ENCODE data around the gene IFNA7.
"Not testable (repeated sequence)": the region's sequence is repeated elsewhere in the genome, so short reads cannot be mapped to it uniquely, and the experiment has no call there.

The IFNA7 gene

DNA sequence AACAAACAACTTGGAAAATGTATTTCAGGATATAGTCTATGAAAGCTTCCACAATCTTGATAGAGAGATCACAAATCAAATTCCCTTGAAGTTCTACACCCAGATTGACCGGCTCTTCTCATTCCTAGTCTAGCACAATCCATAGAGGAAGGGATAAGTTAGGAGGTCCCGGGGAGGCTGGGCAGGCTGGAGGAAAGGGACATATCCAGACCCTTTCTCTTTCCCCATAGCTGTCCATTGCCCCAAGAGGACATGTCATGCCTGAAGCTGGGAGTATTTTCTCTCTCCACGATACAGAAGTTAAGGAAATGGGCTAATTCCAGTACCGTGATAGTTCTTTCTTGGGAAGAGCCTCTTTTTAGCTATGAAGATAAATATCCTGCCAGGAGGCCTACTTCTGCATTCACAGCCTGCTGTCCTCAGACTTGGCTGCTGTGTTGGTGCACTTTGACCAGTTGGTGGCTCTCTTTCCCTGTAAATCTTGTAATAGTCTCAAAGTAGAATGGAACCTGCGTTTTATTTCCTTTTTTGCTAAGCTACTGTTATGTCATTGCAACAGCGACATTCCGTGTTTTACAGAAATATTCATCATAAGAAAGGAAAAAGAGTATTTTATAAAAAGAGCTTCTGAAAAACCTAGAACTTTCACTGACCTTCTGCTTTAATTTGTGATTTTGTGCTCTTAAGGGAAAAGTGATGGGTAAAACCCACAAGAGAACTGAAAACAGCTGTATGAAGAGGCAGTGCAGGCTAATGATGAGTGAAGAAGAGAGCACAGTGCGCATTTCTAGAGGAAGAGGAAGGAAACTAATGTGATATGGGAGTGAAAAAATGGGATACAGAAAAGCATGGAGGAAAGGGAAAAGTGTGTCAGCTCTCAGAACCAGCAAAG is 33.7 kb upstream of the IFNA7 start:
- TF ChIP-seq, protein P1, sequence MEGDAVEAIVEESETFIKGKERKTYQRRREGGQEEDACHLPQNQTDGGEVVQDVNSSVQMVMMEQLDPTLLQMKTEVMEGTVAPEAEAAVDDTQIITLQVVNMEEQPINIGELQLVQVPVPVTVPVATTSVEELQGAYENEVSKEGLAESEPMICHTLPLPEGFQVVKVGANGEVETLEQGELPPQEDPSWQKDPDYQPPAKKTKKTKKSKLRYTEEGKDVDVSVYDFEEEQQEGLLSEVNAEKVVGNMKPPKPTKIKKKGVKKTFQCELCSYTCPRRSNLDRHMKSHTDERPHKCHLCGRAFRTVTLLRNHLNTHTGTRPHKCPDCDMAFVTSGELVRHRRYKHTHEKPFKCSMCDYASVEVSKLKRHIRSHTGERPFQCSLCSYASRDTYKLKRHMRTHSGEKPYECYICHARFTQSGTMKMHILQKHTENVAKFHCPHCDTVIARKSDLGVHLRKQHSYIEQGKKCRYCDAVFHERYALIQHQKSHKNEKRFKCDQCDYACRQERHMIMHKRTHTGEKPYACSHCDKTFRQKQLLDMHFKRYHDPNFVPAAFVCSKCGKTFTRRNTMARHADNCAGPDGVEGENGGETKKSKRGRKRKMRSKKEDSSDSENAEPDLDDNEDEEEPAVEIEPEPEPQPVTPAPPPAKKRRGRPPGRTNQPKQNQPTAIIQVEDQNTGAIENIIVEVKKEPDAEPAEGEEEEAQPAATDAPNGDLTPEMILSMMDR (IDR thresholded peaks at IDR 0.05; ENCODE audit: insufficient read depth, low read length, poor library complexity, severe bottlenecking): peak; percentile 63
- DNase-seq (ENCODE audit: extremely low read depth, insufficient read length); H3K4me3 ChIP-seq (replicated peaks; ENCODE audit: low read depth, low read length); H3K36me3 ChIP-seq (ENCODE audit: control insufficient read depth, insufficient read depth, low read length); H3K27me3 ChIP-seq (replicated peaks; ENCODE audit: control insufficient read depth, insufficient read depth, low read length): not testable (repeated sequence)

- no peaks in the 10 kb centered on the region for H3K27me3 ChIP-seq (replicated peaks; ENCODE audit: control insufficient read depth, insufficient read depth, low read length)
- no peaks in the 10 kb centered on the region for H3K36me3 ChIP-seq (ENCODE audit: control insufficient read depth, insufficient read depth, low read length)
- DNase-seq (ENCODE audit: extremely low read depth, insufficient read length): no peak
- H3K4me3 ChIP-seq (replicated peaks; ENCODE audit: low read depth, low read length): no peak overlapping the region
- TF ChIP-seq, protein P1 (IDR thresholded peaks at IDR 0.05; ENCODE audit: insufficient read depth, low read length, poor library complexity, severe bottlenecking): no peak
These were observed 32.2 kb upstream of the IFNA7 start for GRCh38 chr9:21234153-21234687.

DNA sequence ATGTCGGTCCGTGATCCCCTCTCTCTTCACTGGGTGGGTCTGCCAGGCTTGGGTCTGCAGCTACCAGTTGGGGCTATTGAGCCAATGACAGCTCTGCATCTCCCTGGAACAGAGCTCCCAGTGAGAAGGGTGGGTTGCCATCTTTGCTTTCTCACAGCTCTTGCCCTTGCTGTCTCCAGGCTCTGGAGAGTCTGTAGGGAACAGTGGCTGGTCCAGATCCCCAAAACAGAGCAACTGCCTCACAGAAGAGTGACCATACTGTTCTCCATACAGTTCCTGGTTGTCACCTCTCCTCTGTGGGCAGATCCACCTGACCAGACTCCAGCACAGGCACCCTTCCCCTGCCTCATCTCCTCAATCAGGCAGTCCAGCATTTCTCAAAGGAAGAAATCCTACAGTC is 31.3 kb upstream of the IFNA7 start:
- DNase-seq (ENCODE audit: extremely low read depth, insufficient read length): no peak
- Histone ChIP-seq H3K36me3 (ENCODE audit: control insufficient read depth, insufficient read depth, low read length) (no peaks in the 10 kb centered on the region), H3K4me3 (replicated peaks; ENCODE audit: low read depth, low read length) (no peak overlapping the region), H3K27me3 (replicated peaks; ENCODE audit: control insufficient read depth, insufficient read depth, low read length) (no peaks in the 10 kb centered on the region)
- TF ChIP-seq, protein P1 (IDR thresholded peaks at IDR 0.05; ENCODE audit: insufficient read depth, low read length, poor library complexity, severe bottlenecking): no peak

GRCh38 chr9:21228122-21228521 is 26.1 kb upstream of the IFNA7 start, which contains the start of gene IFNA17:
Gene IFNA17, minus strand, starts transcription at chr9:21228222. Its CDS starts 49 bp downstream, at chr9:21228173.
- Histone ChIP-seq H3K36me3 (ENCODE audit: control insufficient read depth, insufficient read depth, low read length) (no peaks in the 10 kb centered on the region), H3K4me3 (replicated peaks; ENCODE audit: low read depth, low read length) (no peak within 1 kb of the TSS), H3K27me3 (replicated peaks; ENCODE audit: control insufficient read depth, insufficient read depth, low read length) (no peaks in the 10 kb centered on the region)
- TF ChIP-seq, protein P1 (IDR thresholded peaks at IDR 0.05; ENCODE audit: insufficient read depth, low read length, poor library complexity, severe bottlenecking): no peak
- no peak for DNase-seq (ENCODE audit: extremely low read depth, insufficient read length)

DNA sequence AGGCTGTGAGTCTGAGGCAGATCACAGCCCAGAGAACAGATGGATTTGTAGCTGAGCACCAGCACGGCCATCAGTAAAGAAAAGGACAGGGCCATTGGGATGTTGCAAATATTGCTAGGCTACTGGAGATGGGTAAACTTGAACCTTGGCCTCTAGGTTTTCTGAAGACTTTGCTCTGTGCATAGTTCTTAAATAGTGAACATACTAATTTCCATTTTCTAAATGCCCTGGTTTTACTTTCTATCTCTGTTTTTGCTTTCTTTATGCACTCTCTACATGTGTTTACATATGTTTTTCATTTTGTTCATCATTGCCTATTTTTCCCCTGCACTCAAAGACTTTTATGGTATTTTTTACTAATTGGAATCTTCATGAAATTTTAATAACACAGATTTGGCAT is 15.2 kb upstream of the IFNA7 start, which contains the start of gene IFNA16:
Gene IFNA16, minus strand, starts transcription at position 101 of the 400 bp plus-strand sequence. Its CDS starts 6 bp downstream, at position 95.
- H3K27me3 ChIP-seq (replicated peaks; ENCODE audit: control insufficient read depth, insufficient read depth, low read length); DNase-seq (ENCODE audit: extremely low read depth, insufficient read length); H3K36me3 ChIP-seq (ENCODE audit: control insufficient read depth, insufficient read depth, low read length); H3K4me3 ChIP-seq (replicated peaks; ENCODE audit: low read depth, low read length): not testable (repeated sequence)
